ENCODE measurements around the gene KIFC3.

KIFC3 gene

DNA sequence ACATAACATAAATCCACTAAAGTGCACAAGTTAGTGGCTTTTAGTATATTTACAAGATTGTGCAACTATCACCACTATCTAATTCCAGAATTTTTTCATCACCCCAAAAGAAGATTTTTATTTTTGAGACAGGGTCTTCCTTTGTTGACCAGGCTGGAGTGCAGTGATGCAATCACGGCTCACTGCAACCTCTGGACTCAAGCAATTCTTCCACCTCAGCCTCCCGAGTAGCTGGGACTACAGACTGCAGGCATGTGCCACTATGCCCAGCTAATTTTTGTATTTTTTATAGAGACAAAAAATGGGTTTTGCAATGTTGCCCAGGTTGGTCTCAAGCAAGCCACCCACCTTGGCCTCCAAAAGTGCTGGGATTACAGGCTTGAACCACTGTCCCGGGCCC is 92.6 kb downstream of the KIFC3 start:
- H3K4me3 Mint-ChIP-seq = no peak overlapping the region
- H3K4me1 Mint-ChIP-seq = no peaks in the 10 kb centered on the region
- TF ChIP-seq, protein P1, sequence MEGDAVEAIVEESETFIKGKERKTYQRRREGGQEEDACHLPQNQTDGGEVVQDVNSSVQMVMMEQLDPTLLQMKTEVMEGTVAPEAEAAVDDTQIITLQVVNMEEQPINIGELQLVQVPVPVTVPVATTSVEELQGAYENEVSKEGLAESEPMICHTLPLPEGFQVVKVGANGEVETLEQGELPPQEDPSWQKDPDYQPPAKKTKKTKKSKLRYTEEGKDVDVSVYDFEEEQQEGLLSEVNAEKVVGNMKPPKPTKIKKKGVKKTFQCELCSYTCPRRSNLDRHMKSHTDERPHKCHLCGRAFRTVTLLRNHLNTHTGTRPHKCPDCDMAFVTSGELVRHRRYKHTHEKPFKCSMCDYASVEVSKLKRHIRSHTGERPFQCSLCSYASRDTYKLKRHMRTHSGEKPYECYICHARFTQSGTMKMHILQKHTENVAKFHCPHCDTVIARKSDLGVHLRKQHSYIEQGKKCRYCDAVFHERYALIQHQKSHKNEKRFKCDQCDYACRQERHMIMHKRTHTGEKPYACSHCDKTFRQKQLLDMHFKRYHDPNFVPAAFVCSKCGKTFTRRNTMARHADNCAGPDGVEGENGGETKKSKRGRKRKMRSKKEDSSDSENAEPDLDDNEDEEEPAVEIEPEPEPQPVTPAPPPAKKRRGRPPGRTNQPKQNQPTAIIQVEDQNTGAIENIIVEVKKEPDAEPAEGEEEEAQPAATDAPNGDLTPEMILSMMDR (IDR thresholded peaks at IDR 0.05) = no peak
- DNase-seq = no peak
- H3K36me3 Mint-ChIP-seq (ENCODE audit: low read depth) = no peaks in the 10 kb centered on the region
- H3K27me3 Mint-ChIP-seq (ENCODE audit: low read depth, poor library complexity) = peaks cover 43% of the 10 kb centered on the region
- no peak overlapping the region for H3K27ac Mint-ChIP-seq
- no peaks in the 10 kb centered on the region for H3K9me3 Mint-ChIP-seq
